Right renal cortex interstitium (tissue), 3 donors: ENCODE data around the gene CD109. TPM values are rescaled to one million over a fixed set of nuclear protein-coding genes. Genes with fewer than 3 reads are reported as not detected.
"Not testable (repeated sequence)": the region's sequence is repeated elsewhere in the genome, so short reads cannot be mapped to it uniquely, and the experiment has no call there.

Experiments
- DNase-seq, 3 donors: peaks; one replicate each; pipeline ENCODE4 v3.0.0-alpha.2; 2013; ENCODE audit warnings: low read depth in 3 of 3, low spot score in 2 of 3
- polyA plus RNA-seq, 3 donors: library from polyadenylated mRNA; unstranded; fragments of 120-200 nt; gene quantifications; one replicate each; pipeline ENCODE4 v1.2.1, GENCODE V29; 2013; ENCODE audit not compliant: insufficient read length in 3 of 3

The CD109 gene
- polyA plus RNA-seq, 3 donors: 12.4 to 15.5 (median 14.8) TPM

GRCh38 chr6:73774311-73774774 is 78.3 kb downstream of the CD109 start:
- no peak for DNase-seq

- no peak for DNase-seq
Observed at GRCh38 chr6:73779943-73780342, 83.9 kb downstream of the CD109 start.

- no peak for DNase-seq
Observed at GRCh38 chr6:73782911-73783310, 86.9 kb downstream of the CD109 start.

GRCh38 chr6:73784726-73785505 is 88.9 kb downstream of the CD109 start:
- no peak for DNase-seq

GRCh38 chr6:73790574-73790973 is 94.6 kb downstream of the CD109 start:
- DNase-seq: no peak

- no peak for DNase-seq
Observed at GRCh38 chr6:73791336-73791735, 95.3 kb downstream of the CD109 start.

- DNase-seq: no peak
Observed at GRCh38 chr6:73792738-73793137, 96.7 kb downstream of the CD109 start.

- DNase-seq: no peak
Observed at GRCh38 chr6:73796881-73797280, 100.9 kb downstream of the CD109 start.

- no peak for DNase-seq
Observed at GRCh38 chr6:73797861-73798260, 101.9 kb downstream of the CD109 start.

- DNase-seq: no peak
Observed at GRCh38 chr6:73798592-73798991, 102.6 kb downstream of the CD109 start.

- no peak for DNase-seq
Observed at GRCh38 chr6:73800997-73801396, 105.0 kb downstream of the CD109 start.

GRCh38 chr6:73801652-73802268 is 105.8 kb downstream of the CD109 start:
- DNase-seq: no peak

- DNase-seq: no peak
Observed at GRCh38 chr6:73802366-73802765, 106.4 kb downstream of the CD109 start.

- DNase-seq: no peak
Observed at GRCh38 chr6:73803562-73804241, 107.7 kb downstream of the CD109 start.

GRCh38 chr6:73805221-73805620 is 109.2 kb downstream of the CD109 start:
- not testable (repeated sequence) for DNase-seq

GRCh38 chr6:73805982-73806381 is 110.0 kb downstream of the CD109 start:
- not testable (repeated sequence) for DNase-seq

- DNase-seq: no peak
Observed at GRCh38 chr6:73811706-73812105, 115.7 kb downstream of the CD109 start.

- DNase-seq: no peak
Observed at GRCh38 chr6:73817253-73817652, 121.2 kb downstream of the CD109 start.

- no peak for DNase-seq
Observed at GRCh38 chr6:73823046-73823735, 127.2 kb downstream of the CD109 start.

GRCh38 chr6:73823832-73824231 is 127.8 kb downstream of the CD109 start:
- no peak for DNase-seq

- DNase-seq: no peak
Observed at GRCh38 chr6:73826571-73826970, 130.6 kb downstream of the CD109 start.
